CMK (cell line): ENCODE results near the gene PTEN.

Source experiments
- DNase-seq: peaks from one replicate; pipeline ENCODE4 v3.0.0-alpha.2; 2010; ENCODE audit warnings: low read depth

PTEN gene

GRCh38 chr10:87921931-87922688 is 58.7 kb downstream of the PTEN start:
- DNase-seq = no peak

- no peak for DNase-seq
These were observed 59.8 kb downstream of the PTEN start for GRCh38 chr10:87923233-87923632.

- DNase-seq = no peak
These were observed 62.1 kb downstream of the PTEN start for GRCh38 chr10:87925570-87925969.

- no peak for DNase-seq
These were observed 63.7 kb downstream of the PTEN start for GRCh38 chr10:87927091-87927490.

- DNase-seq = no peak
These were observed 65.6 kb downstream of the PTEN start for GRCh38 chr10:87928996-87929395.

GRCh38 chr10:87930141-87930540 is 66.7 kb downstream of the PTEN start:
- no peak for DNase-seq

- no peak for DNase-seq
These were observed 67.8 kb downstream of the PTEN start for GRCh38 chr10:87930934-87931835.

- DNase-seq = no peak
These were observed 68.4 kb downstream of the PTEN start for GRCh38 chr10:87931836-87932230.

GRCh38 chr10:87935290-87936141 is 72.1 kb downstream of the PTEN start:
- DNase-seq = no peak

- no peak for DNase-seq
These were observed 76.8 kb downstream of the PTEN start for GRCh38 chr10:87940210-87940609.

- DNase-seq = no peak
These were observed 79.6 kb downstream of the PTEN start for GRCh38 chr10:87942884-87943527.

- DNase-seq = no peak
These were observed 82.6 kb downstream of the PTEN start for GRCh38 chr10:87945984-87946383.

GRCh38 chr10:87952612-87953011 is 89.2 kb downstream of the PTEN start:
- no peak for DNase-seq

- DNase-seq = no peak
These were observed 92.6 kb downstream of the PTEN start for GRCh38 chr10:87956055-87956454.

- DNase-seq = no peak
These were observed 94.3 kb downstream of the PTEN start for GRCh38 chr10:87957702-87958101.

GRCh38 chr10:87960230-87960629 is 96.8 kb downstream of the PTEN start:
- no peak for DNase-seq

GRCh38 chr10:87961314-87961713 is 97.9 kb downstream of the PTEN start:
- DNase-seq = no peak

- no peak for DNase-seq
These were observed 103.0 kb downstream of the PTEN start for GRCh38 chr10:87966459-87966858.

- DNase-seq = no peak
These were observed 110.2 kb downstream of the PTEN start for GRCh38 chr10:87973635-87974034.

GRCh38 chr10:87974130-87974529 is 110.7 kb downstream of the PTEN start:
- no peak for DNase-seq

GRCh38 chr10:87974769-87975168 is 111.3 kb downstream of the PTEN start:
- no peak for DNase-seq
